ENCODE measurements around the gene GDPD5.

GDPD5 gene

GRCh38 chr11:75432911-75433321, 92.8 kb downstream of the GDPD5 start, which contains the start of gene KLHL35:
Gene KLHL35 (minus strand): TSS chr11:75433203. CDS start chr11:75430629, 2,574 bp downstream.
- Histone ChIP-seq H2BK5ac (ENCODE audit: low read depth, low read length, poor library complexity, severe bottlenecking) (no peak within 1 kb of the TSS), H3K9ac (ENCODE audit: low read length) (no peak within 1 kb of the TSS), H3K36me3 (ENCODE audit: control insufficient read depth in 1 of 2, insufficient read depth in 2 of 2, low read depth in 1 of 2, low read length in 2 of 2) (no peaks in the 10 kb centered on the region), H3K9me3 (ENCODE audit: control insufficient read depth, low read length) (peaks cover 4% of the 10 kb centered on the region), H3K4me3 (ENCODE audit: insufficient read depth in 1 of 2, low read depth in 1 of 2, low read length in 2 of 2) (no peak within 1 kb of the TSS), H3K23ac (ENCODE audit: low read length in 2 of 2) (peak within 1 kb of the TSS in 1 of 2 experiments; percentile 2), H3K27me3 (ENCODE audit: control insufficient read depth in 1 of 2, insufficient read depth in 1 of 2, low read length in 2 of 2) (peaks cover 49 to 50% of the 10 kb centered on the region in 2 experiments), H2BK15ac (ENCODE audit: low read depth, poor library complexity, severe bottlenecking) (no peak within 1 kb of the TSS), H3K4ac (ENCODE audit: low read depth in 1 of 2, low read length in 2 of 2) (no peak within 1 kb of the TSS), H2BK120ac (ENCODE audit: low read depth, low read length) (no peak within 1 kb of the TSS), H4K91ac (ENCODE audit: low read length) (no peak within 1 kb of the TSS), H2AFZ (ENCODE audit: low read depth, low read length) (no peak within 1 kb of the TSS), H3K4me1 (ENCODE audit: control insufficient read depth, insufficient read depth, low read depth, low read length) (peaks cover 14% of the 10 kb centered on the region), H3K14ac (ENCODE audit: low read length in 2 of 2) (peak within 1 kb of the TSS in 1 of 2 experiments; percentile 2), H4K8ac (ENCODE audit: low read length) (no peak within 1 kb of the TSS), H3K18ac (ENCODE audit: low read depth in 1 of 2, low read length in 2 of 2) (no peak within 1 kb of the TSS), H3K79me1 (replicated peaks; ENCODE audit: low read length, poor library complexity, severe bottlenecking) (no peaks in the 10 kb centered on the region), H2AK5ac (ENCODE audit: low read length, severe bottlenecking) (no peak within 1 kb of the TSS), H3K27ac (ENCODE audit: low read length, poor library complexity, severe bottlenecking) (no peak within 1 kb of the TSS), H3K4me2 (ENCODE audit: low read length, poor library complexity, severe bottlenecking) (no peak within 1 kb of the TSS), H2BK12ac (ENCODE audit: low read length in 2 of 2) (no peak within 1 kb of the TSS)
- 25% methylated on average over 14 of the region's 14 CpGs for WGBS
- DNase-seq: no peak

GRCh38 chr11:75431533-75432525, 93.9 kb downstream of the GDPD5 start:
- no peak overlapping the region for H3K27ac ChIP-seq (ENCODE audit: low read length, poor library complexity, severe bottlenecking)
- H3K27me3 ChIP-seq (ENCODE audit: control insufficient read depth in 1 of 2, insufficient read depth in 1 of 2, low read length in 2 of 2): peaks cover 49 to 50% of the 10 kb centered on the region in 2 experiments
- H3K4me1 ChIP-seq (ENCODE audit: control insufficient read depth, insufficient read depth, low read depth, low read length): peaks cover 12% of the 10 kb centered on the region
- no peak overlapping the region for H3K23ac ChIP-seq (ENCODE audit: low read length in 2 of 2)
- no peak overlapping the region for H3K4me3 ChIP-seq (ENCODE audit: insufficient read depth in 1 of 2, low read depth in 1 of 2, low read length in 2 of 2)
- H2AK5ac ChIP-seq (ENCODE audit: low read length, severe bottlenecking): no peak overlapping the region
- no peak overlapping the region for H3K9ac ChIP-seq (ENCODE audit: low read length)
- H2BK12ac ChIP-seq (ENCODE audit: low read length in 2 of 2): no peak overlapping the region
- peaks cover 4% of the 10 kb centered on the region for H3K9me3 ChIP-seq (ENCODE audit: control insufficient read depth, low read length)
- H3K4me2 ChIP-seq (ENCODE audit: low read length, poor library complexity, severe bottlenecking): no peak overlapping the region
- H3K18ac ChIP-seq (ENCODE audit: low read depth in 1 of 2, low read length in 2 of 2): no peak overlapping the region
- H3K79me1 ChIP-seq (replicated peaks; ENCODE audit: low read length, poor library complexity, severe bottlenecking): no peaks in the 10 kb centered on the region
- no peak overlapping the region for H2BK15ac ChIP-seq (ENCODE audit: low read depth, poor library complexity, severe bottlenecking)
- 66% methylated on average over 16 of the region's 16 CpGs for WGBS
- no peak overlapping the region for H2AFZ ChIP-seq (ENCODE audit: low read depth, low read length)
- no peak overlapping the region for H3K14ac ChIP-seq (ENCODE audit: low read length in 2 of 2)
- no peak for DNase-seq
- H4K91ac ChIP-seq (ENCODE audit: low read length): no peak overlapping the region
- no peaks in the 10 kb centered on the region for H3K36me3 ChIP-seq (ENCODE audit: control insufficient read depth in 1 of 2, insufficient read depth in 2 of 2, low read depth in 1 of 2, low read length in 2 of 2)
- H2BK5ac ChIP-seq (ENCODE audit: low read depth, low read length, poor library complexity, severe bottlenecking): no peak overlapping the region
- H2BK120ac ChIP-seq (ENCODE audit: low read depth, low read length): no peak overlapping the region
- H4K8ac ChIP-seq (ENCODE audit: low read length): no peak overlapping the region
- H3K4ac ChIP-seq (ENCODE audit: low read depth in 1 of 2, low read length in 2 of 2): no peak overlapping the region

GRCh38 chr11:75430714-75431532, 94.8 kb downstream of the GDPD5 start:
- H3K36me3 ChIP-seq (ENCODE audit: control insufficient read depth in 1 of 2, insufficient read depth in 2 of 2, low read depth in 1 of 2, low read length in 2 of 2): no peaks in the 10 kb centered on the region
- no peak for DNase-seq
- H2AFZ ChIP-seq (ENCODE audit: low read depth, low read length): peak overlapping the region; percentile 76
- no peaks in the 10 kb centered on the region for H3K79me1 ChIP-seq (replicated peaks; ENCODE audit: low read length, poor library complexity, severe bottlenecking)
- H3K4me2 ChIP-seq (ENCODE audit: low read length, poor library complexity, severe bottlenecking): peak overlapping the region; percentile 71
- H3K4me1 ChIP-seq (ENCODE audit: control insufficient read depth, insufficient read depth, low read depth, low read length): peaks cover 12% of the 10 kb centered on the region
- H2BK12ac ChIP-seq (ENCODE audit: low read length in 2 of 2): no peak overlapping the region
- no peak overlapping the region for H4K8ac ChIP-seq (ENCODE audit: low read length)
- peak overlapping the region; percentile 47 to 61 for H3K4me3 ChIP-seq (ENCODE audit: insufficient read depth in 1 of 2, low read depth in 1 of 2, low read length in 2 of 2)
- no peak overlapping the region for H2BK15ac ChIP-seq (ENCODE audit: low read depth, poor library complexity, severe bottlenecking)
- 41% methylated on average over 32 of the region's 32 CpGs for WGBS
- no peak overlapping the region for H3K14ac ChIP-seq (ENCODE audit: low read length in 2 of 2)
- H3K23ac ChIP-seq (ENCODE audit: low read length in 2 of 2): no peak overlapping the region
- H4K91ac ChIP-seq (ENCODE audit: low read length): no peak overlapping the region
- no peak overlapping the region for H2BK5ac ChIP-seq (ENCODE audit: low read depth, low read length, poor library complexity, severe bottlenecking)
- no peak overlapping the region for H3K27ac ChIP-seq (ENCODE audit: low read length, poor library complexity, severe bottlenecking)
- peaks cover 49 to 50% of the 10 kb centered on the region in 2 experiments for H3K27me3 ChIP-seq (ENCODE audit: control insufficient read depth in 1 of 2, insufficient read depth in 1 of 2, low read length in 2 of 2)
- no peak overlapping the region for H3K18ac ChIP-seq (ENCODE audit: low read depth in 1 of 2, low read length in 2 of 2)
- H3K9me3 ChIP-seq (ENCODE audit: control insufficient read depth, low read length): peaks cover 4% of the 10 kb centered on the region
- H2AK5ac ChIP-seq (ENCODE audit: low read length, severe bottlenecking): no peak overlapping the region
- peak overlapping the region; percentile 53 for H3K9ac ChIP-seq (ENCODE audit: low read length)
- no peak overlapping the region for H2BK120ac ChIP-seq (ENCODE audit: low read depth, low read length)
- H3K4ac ChIP-seq (ENCODE audit: low read depth in 1 of 2, low read length in 2 of 2): no peak overlapping the region
